K562 (cell line): ENCODE measurements around the gene DOK3. TPM values are rescaled to one million over a fixed set of nuclear protein-coding genes. Genes with fewer than 3 reads are reported as not detected.

Source experiments
- BRD9 ChIP-seq: fragments of 450-650 bp; IDR thresholded peaks from 2 replicates; pipeline ENCODE4 v1.6.1; 2018; ENCODE audit warnings: low read depth; ENCODE audit not compliant: partially characterized antibody
- DNMT1 ChIP-seq: fragments of 450-650 bp; IDR thresholded peaks from 2 replicates; pipeline ENCODE4 v1.6.1; 2016; ENCODE audit warnings: antibody characterized with exemption, mild to moderate bottlenecking
- FOSL1 ChIP-seq: fragments of 200-800 bp; sonication (Bioruptor generic); conservative IDR thresholded peaks from 2 replicates; pipeline ENCODE4 v1.6.1; 2016; ENCODE audit warnings: missing genetic modification characterization, missing compliant biosample characterization
- POLR2AphosphoS5 ChIP-seq: IDR thresholded peaks from 2 replicates; pipeline ENCODE4 v1.6.1; 2011; ENCODE audit warnings: mild to moderate bottlenecking, low read depth, low read length, moderate library complexity; ENCODE audit not compliant: control insufficient read depth, insufficient read depth
- SRSF1 ChIP-seq: fragments of 200-400 bp; formaldehyde crosslinking; IDR thresholded peaks from 2 replicates; pipeline ENCODE4 v1.6.1; 2017; ENCODE audit warnings: mild to moderate bottlenecking, low read depth, low read length, moderate library complexity
- STAT5A ChIP-seq: IDR thresholded peaks from 2 replicates; pipeline ENCODE4 v1.6.1; 2012; ENCODE audit warnings: low read length, inconsistent platforms, borderline replicate concordance
- TEAD4 ChIP-seq, 2 experiments: sonication (generic) in 1 of 2; formaldehyde crosslinking in 1 of 2; IDR thresholded peaks; 2 replicates each; pipeline versions ENCODE4 v1.6.1 to v1.8.0; 2012 to 2022; ENCODE audit warnings: borderline replicate concordance in 1 of 2, inconsistent platforms in 1 of 2, low read length in 1 of 2, mild to moderate bottlenecking in 1 of 2, missing genetic modification reagents in 1 of 2
- XRCC5 ChIP-seq: fragments of 200-400 bp; formaldehyde crosslinking; IDR thresholded peaks from 2 replicates; pipeline ENCODE4 v1.6.1; 2017; ENCODE audit warnings: low read depth, mild to moderate bottlenecking, low read length
- polyA plus RNA-seq, 8 experiments: library from polyadenylated mRNA; depleted of rRNA in 4 of 8; stranded (reverse) in 5 of 8; unstranded in 3 of 8; fragments of >200 nt; fragmentation: Nextera tagmentation in 2 of 8; fragmentation: Illumina TruSeq in 1 of 8; extraction: Ambion mirVana in 2 of 8; extraction: Trizol in 1 of 8; gene quantifications; 2 replicates each; pipeline versions ENCODE4 v1.2.1 to v1.2.3, GENCODE V29; 2011 to 2014; ENCODE audit warnings: inconsistent platforms in 1 of 8, missing spikeins in 1 of 8
- total RNA-seq, 7 experiments: library from RNA; depleted of rRNA in 6 of 7; stranded (reverse); fragments of >200 nt in 6 of 7; fragmentation: Illumina TruSeq in 2 of 7; extraction: Trizol in 2 of 7; gene quantifications; 2 replicates each; pipeline versions ENCODE4 v1.2.1 to v1.2.3, GENCODE V29; 2011 to 2021; ENCODE audit warnings: low replicate concordance in 1 of 7
- TF ChIP-seq, protein P1 (sequence below), 2 experiments: fragments of 450-650 bp; formaldehyde crosslinking in 1 of 2; IDR thresholded peaks; 2 replicates each; pipeline versions ENCODE4 v1.4.0 to v1.6.1; 2014 to 2020; ENCODE audit warnings: mild to moderate bottlenecking in 2 of 2, borderline replicate concordance in 1 of 2, low read depth in 1 of 2
- TF ChIP-seq, protein P2 (sequence below): sonication (generic); formaldehyde crosslinking; IDR thresholded peaks from 2 replicates; pipeline ENCODE4 v1.8.0; 2023; ENCODE audit warnings: mild to moderate bottlenecking, missing genetic modification reagents
- TF ChIP-seq, protein P3 (sequence below): fragments of 200-800 bp; sonication (Bioruptor generic); IDR thresholded peaks from 2 replicates; pipeline ENCODE4 v1.6.1; 2017; ENCODE audit warnings: missing genetic modification characterization, missing compliant biosample characterization

Gene DOK3
- total and polyA plus RNA-seq, 9 of the 15 experiments (the other 6 are each of a cell fraction or from before 2014, with no cell fraction given): 1.3 to 23.0 (median 8.0) TPM

DNA sequence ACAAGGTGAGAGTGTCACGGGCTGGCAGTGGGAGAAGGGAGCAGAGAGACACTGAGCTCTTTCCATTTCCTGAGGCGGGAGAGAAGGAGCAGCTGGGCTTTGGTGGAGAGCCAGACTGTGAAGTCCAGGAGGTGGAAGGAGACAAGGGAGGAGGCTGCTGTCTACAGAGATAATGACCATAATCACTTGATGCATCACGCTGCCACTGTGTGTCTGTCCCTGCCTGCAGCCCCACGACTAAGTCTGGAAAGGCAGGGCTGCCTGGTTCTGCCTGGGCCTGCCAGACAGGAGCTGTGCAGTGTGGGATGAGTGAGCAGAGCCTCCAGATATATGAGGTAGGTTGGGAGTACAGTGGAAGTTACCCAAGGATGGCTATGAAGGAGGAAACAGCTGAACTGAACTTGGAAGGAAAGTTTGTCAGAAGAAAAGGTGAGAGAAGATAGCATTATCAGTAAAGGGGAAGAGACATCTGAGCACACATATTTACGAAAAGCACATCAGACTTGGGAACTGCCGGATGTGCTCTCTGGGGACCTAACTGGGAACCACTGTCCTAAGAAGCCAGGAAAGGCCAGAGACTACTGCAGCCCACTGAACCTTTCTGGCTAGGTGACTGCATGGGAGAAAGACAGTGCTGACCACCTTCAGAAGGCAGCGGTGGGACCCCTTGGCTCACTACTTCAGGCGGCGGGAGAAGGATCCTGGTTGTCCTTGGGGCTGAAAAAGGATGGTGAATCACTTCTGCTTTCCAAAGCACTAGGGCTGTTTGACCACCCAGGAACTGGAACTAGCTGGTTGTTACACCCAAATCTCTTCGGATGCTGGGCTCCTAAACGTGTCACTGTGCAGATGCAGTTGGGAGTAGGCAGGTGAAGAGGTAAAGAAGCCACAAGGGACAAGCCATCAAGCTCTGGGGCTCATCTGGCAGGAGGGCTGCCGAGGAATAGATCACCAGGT, 19.9 kb upstream of the DOK3 start (continued):
- TF ChIP-seq, protein P1, sequence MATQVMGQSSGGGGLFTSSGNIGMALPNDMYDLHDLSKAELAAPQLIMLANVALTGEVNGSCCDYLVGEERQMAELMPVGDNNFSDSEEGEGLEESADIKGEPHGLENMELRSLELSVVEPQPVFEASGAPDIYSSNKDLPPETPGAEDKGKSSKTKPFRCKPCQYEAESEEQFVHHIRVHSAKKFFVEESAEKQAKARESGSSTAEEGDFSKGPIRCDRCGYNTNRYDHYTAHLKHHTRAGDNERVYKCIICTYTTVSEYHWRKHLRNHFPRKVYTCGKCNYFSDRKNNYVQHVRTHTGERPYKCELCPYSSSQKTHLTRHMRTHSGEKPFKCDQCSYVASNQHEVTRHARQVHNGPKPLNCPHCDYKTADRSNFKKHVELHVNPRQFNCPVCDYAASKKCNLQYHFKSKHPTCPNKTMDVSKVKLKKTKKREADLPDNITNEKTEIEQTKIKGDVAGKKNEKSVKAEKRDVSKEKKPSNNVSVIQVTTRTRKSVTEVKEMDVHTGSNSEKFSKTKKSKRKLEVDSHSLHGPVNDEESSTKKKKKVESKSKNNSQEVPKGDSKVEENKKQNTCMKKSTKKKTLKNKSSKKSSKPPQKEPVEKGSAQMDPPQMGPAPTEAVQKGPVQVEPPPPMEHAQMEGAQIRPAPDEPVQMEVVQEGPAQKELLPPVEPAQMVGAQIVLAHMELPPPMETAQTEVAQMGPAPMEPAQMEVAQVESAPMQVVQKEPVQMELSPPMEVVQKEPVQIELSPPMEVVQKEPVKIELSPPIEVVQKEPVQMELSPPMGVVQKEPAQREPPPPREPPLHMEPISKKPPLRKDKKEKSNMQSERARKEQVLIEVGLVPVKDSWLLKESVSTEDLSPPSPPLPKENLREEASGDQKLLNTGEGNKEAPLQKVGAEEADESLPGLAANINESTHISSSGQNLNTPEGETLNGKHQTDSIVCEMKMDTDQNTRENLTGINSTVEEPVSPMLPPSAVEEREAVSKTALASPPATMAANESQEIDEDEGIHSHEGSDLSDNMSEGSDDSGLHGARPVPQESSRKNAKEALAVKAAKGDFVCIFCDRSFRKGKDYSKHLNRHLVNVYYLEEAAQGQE (IDR thresholded peaks at IDR 0.05; ENCODE audit: borderline replicate concordance): peak; percentile 59
- TF ChIP-seq, protein P1 (CRISPR knock-in tag; IDR thresholded peaks at IDR 0.05; ENCODE audit: low read depth): no peak
- TF ChIP-seq, protein P2, sequence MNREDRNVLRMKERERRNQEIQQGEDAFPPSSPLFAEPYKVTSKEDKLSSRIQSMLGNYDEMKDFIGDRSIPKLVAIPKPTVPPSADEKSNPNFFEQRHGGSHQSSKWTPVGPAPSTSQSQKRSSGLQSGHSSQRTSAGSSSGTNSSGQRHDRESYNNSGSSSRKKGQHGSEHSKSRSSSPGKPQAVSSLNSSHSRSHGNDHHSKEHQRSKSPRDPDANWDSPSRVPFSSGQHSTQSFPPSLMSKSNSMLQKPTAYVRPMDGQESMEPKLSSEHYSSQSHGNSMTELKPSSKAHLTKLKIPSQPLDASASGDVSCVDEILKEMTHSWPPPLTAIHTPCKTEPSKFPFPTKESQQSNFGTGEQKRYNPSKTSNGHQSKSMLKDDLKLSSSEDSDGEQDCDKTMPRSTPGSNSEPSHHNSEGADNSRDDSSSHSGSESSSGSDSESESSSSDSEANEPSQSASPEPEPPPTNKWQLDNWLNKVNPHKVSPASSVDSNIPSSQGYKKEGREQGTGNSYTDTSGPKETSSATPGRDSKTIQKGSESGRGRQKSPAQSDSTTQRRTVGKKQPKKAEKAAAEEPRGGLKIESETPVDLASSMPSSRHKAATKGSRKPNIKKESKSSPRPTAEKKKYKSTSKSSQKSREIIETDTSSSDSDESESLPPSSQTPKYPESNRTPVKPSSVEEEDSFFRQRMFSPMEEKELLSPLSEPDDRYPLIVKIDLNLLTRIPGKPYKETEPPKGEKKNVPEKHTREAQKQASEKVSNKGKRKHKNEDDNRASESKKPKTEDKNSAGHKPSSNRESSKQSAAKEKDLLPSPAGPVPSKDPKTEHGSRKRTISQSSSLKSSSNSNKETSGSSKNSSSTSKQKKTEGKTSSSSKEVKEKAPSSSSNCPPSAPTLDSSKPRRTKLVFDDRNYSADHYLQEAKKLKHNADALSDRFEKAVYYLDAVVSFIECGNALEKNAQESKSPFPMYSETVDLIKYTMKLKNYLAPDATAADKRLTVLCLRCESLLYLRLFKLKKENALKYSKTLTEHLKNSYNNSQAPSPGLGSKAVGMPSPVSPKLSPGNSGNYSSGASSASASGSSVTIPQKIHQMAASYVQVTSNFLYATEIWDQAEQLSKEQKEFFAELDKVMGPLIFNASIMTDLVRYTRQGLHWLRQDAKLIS (CRISPR knock-in tag): no peak
- TF ChIP-seq XRCC5: no peak
- TF ChIP-seq STAT5A: peak; percentile 73
- peak; percentile 46 for TF ChIP-seq FOSL1
- TF ChIP-seq, protein P3, sequence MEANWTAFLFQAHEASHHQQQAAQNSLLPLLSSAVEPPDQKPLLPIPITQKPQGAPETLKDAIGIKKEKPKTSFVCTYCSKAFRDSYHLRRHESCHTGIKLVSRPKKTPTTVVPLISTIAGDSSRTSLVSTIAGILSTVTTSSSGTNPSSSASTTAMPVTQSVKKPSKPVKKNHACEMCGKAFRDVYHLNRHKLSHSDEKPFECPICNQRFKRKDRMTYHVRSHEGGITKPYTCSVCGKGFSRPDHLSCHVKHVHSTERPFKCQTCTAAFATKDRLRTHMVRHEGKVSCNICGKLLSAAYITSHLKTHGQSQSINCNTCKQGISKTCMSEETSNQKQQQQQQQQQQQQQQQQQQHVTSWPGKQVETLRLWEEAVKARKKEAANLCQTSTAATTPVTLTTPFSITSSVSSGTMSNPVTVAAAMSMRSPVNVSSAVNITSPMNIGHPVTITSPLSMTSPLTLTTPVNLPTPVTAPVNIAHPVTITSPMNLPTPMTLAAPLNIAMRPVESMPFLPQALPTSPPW (CRISPR knock-in tag): peak; percentile 27; the same call in 1 of the 2 replicates
- no peak for TF ChIP-seq SRSF1
- TF ChIP-seq POLR2AphosphoS5: peak; percentile 78
- TF ChIP-seq TEAD4 (IDR thresholded peaks at IDR 0.05; ENCODE audit: low read length): peak; percentile 92
- no peak for TF ChIP-seq TEAD4 (CRISPR knock-in tag; IDR thresholded peaks at IDR 0.05; ENCODE audit: borderline replicate concordance)
- TF ChIP-seq DNMT1: no peak
- TF ChIP-seq BRD9: peak; percentile 46
